Activated CD4-positive, CD25-positive, alpha-beta regulatory T cell treated with anti-CD3 and anti-CD28 coated beads, Interleukin-2, amount 50 U/mL, for 24 hours (primary cell): ENCODE data around the gene NUDT16.

Experiments
- ATAC-seq, 2 donors: fragments of 150-1000 bp; cut with Tn5 transposase; one replicate each; pipeline ENCODE4 v1.10.0; 2021; ENCODE audit warnings: mild to moderate bottlenecking in 1 of 2, moderate library complexity in 1 of 2

NUDT16 gene

DNA sequence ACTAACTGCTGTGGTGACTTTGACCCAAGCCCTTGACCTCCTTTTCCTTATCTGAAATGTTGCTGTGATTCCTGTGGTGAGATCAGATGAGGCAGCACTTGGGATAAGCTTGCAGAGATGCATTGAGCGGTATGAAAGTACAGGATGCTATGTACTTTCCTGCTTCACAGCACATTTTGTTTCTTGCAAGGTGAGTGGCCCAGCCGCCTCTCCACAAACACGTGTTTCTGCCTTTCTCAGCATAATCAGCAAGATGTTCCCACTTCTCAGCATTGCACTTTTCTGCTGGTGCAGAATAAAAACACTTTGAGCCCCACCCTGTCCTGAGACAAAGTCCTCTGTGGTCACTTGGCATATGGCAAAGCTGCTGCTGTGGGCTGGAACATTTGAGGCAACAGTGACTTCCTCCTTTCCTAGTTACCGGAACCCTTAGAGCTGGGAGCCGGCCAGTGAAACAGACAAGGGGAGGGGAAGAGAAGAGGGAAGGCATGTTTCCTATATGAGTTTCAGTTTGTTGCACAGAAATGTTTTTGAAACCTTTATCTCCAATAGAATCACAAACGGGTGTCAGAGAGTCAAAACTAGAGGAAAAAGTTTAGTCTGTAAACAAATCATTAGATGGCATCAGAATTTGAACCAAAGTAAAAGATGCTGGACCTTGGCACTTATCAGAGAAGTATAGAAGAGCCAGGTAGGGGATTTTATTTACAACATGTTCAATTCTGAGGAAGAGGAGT, 5.0 kb downstream of the NUDT16 start:
- no peak for ATAC-seq

DNA sequence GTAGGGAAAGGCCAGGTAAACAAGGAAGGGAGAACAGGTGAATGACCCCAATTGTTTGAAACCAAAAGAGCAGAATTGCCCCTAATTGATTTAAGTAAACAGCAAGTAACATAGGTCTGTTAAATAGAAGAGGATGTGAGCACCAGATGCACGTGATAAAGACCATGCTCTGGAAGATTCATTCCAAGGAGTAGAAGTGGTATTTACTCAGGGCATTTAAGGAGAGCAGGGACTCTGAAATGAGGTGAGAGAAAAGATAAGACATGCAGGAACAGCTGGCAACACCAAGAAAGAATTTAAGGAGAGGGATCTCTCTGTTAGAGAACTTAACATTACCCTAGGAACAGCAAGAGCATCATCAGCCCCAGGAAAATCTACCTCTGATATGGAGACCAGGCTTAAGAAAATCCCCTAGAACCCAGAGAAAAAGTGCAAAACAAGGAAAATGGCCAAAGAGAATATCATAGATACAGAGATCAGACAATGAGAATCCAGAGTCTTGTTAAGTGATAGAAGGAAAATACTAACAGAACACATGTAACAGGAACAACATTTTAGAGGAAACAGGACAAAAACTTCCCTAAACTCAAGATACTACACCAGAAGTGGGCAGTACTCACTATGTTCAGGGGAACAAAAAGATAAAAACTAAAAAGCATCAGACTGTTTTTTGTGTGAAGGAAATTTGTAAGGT, 6.4 kb downstream of the NUDT16 start:
- no peak for ATAC-seq

DNA sequence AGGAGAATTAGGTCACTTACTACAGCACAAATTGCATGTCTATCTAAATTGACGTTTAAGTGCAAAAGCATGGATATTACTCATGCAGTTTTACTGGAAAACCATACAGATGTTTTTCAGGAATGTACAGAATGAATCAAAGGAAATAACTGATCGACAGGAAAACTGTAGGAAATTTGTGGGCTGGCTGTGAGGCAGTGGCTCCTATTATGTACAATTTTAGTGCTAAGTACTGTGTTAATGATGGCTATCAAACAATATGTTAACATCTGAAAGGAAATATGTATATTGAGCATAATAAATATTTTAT, 6.9 kb downstream of the NUDT16 start:
- no peak for ATAC-seq

DNA sequence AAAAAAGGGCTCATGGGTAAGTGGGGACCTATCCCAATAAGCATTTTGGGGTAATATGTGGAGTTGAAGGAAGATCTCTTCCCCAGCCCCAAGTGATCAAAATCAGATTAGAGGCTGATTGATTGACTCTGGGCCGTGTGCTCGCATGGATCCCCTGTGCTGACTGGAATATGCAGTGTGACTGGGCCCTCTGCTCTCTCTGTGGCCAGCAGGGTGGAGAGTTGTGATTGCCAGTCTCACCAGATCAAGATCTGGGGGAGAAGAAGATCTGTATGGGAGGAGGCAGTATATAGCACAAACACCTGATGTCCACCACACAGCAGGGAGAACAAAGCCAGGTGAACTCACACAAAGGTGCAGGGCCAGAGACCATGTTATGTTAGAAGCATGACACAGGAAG, 8.8 kb downstream of the NUDT16 start:
- no peak for ATAC-seq

DNA sequence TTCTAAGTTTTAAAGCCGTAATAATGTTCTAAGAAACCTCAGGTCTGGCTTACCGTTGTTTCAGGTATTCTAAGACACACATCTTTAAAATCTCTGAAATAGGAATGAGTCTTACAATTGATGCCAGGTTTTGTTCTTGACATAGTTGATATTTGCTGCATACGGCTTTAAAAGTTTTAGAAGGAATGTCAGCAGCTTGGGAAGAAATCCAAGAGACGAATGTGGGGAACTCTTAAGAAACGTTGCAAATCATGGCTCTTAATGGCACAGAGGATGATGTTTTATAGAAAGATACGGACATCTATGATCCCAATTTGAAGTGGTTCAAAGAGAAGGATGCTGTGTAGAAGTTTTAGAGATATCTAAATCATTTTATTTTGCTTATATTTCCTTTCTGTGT, 11.5 kb downstream of the NUDT16 start:
- no peak for ATAC-seq

DNA sequence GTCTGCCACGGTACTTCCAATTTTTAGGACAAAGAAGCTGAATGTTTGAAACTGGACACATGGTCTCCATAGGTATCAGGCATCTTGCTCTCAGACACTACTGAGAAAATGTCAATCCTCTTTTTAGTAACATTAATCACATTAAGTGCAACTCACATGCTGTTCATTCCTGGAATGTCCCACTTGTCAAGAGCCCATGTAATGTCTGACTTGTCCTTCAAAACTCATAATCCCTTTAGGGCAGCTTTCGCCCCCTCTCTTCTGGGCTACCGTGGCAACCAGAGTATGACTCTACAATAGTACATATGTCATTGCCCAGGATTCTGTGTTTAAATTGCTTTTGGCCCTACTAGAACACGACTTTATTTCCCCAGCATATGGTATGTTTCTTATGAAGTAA, 12.3 kb downstream of the NUDT16 start:
- ATAC-seq, result no peak

DNA sequence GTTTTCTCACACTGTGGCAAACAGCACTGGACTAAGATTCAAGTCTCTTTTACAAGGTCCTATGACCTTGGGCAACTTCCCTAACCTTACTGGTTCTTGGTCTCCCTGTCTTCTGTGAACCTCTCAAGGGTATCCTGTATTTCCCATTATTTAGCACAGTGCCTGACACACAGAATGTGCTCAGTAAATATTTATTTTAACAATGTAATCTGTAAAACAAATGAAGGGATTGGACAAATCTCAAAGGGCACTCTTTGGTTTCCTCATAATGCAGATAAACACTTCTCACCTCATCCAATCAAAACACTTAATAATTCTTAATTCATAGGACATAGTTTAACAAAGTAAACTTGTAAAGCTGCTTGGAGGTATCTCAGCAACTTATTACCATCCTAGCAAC, 12.8 kb downstream of the NUDT16 start:
- ATAC-seq, result no peak

DNA sequence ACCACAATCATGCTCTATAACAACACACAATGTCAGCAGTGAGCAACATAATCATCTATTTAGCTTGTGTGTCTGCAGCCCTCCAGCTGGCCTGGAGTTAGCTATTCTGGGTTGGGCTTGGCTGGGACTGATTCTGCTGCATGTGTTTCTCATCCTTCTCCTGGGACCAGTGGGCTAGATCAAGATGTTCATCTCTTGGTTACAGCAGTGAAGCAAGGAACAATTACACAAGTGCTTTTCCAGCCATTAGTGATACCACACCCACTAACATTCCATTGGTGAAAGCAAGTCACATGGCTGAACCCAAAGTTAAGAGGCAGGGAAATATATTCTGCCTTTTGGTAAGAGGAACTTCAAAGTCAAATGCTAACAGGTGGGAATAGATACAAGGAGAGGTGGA, 14.6 kb downstream of the NUDT16 start:
- ATAC-seq, result no peak

DNA sequence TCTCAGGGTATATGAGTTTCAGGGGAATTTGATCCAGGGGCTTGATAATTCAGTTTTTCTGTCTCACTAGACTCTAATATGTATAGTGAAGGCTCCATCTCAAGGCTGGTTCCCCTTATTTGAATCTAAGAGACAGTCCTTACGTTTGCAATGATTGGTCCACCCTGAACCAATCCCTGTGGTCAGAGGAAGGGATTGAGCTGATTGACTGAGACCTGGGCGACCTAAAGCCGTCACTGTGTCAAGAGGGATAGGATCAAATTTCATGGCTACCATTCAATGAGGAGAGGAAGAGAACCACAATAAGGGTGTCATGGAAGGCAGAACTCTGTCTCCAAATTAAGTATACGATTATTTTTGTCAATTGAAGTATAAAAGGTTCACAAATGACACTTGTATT, 16.3 kb downstream of the NUDT16 start:
- ATAC-seq, result no peak

DNA sequence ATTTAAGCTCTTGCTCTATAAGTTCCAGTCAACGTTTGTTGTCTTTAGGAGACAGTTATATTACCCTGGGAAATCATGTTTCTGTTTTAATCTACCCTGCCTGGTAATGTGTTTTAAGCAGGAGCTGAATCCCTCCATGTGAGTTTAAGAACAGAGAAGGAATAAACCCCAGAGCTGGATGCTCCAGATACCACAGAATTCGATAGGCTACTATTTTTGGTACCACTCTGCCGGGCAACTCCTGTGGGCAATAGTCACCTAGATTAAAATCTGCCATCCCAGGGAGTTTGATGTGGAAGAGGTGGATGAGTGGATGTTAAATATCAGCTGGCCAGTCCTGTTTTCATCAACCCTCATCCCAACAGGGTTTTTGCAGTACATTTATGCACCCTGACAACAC, 20.4 kb downstream of the NUDT16 start:
- ATAC-seq, result no peak

DNA sequence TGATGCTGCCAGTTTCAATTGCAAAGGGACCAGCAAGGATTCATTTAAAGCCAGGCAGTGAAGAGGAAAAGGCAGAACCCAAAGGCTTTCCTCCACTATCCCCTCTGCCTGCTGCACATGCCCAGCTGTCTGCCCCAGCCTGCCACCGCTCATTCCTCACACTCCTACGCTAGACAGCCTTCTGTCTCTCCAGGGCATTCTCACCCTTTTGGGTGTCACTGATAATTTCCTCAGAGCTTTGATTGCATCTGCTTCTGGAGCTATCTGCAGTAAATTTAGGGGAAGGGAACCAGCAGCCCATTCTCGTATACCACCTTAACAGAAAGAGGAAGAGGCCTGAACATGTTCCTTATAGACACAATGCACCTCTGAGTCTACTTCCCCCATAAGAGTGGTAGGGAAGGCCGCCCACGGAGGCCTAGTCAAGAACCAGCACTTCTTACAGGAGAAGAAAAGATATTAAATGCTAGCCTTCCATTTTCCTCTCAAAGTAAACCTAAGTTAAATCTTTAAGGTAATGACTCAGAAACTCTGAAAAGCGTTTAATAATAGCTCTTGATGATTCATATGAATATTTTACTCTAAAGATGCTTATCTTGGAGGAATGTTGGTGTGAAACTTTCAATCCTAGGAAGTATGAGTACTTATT, 20.9 kb downstream of the NUDT16 start:
- no peak for ATAC-seq

DNA sequence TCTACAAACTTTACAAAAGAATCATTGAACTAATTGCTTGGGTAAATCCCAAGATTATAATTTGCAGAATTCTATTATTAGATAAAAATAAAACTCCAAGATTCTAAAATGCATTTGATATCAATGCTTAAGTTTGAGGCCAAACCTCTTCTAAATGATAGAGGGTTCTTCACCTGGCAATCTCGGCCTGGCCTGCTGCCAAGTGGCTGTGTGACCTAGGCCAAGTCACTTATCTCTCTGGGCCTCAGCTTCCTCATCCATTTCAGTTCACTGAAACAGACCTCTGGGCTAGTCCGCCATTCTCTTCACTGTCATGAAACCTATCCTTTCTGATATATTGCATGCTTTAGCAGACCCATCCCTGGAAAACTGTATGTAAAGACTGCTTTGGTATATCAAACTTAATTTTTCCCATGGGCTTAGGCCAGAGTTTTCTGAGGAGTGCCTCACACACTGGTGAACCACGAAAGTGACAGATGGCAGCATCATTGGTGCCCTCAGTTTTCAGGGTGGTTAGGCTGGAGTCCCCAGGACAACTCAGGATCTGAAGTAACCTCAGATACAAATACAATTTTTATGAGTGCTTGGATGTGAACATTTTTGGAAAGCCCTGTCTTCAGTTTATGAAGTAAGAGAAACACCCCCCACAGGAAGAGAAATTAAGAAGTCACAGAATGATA, 21.8 kb downstream of the NUDT16 start:
- no peak for ATAC-seq

DNA sequence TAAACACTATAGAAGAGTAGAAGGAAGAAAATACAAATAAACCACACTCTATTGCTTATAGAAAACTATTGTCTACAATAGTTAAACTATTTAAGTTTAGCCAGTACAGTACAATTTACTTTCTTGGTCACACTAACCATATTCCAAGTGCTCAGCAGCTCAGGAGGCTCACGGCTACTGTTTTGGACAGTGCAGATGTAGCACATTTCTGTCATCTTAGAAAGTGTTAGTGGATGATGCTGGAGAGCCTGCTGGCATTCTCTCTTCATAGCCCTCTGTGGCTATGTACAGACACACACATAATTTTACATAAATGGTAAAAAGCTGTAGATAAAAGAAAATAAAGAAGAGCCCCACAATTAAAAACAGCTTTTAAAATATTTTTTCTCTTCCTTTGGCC, 23.8 kb downstream of the NUDT16 start:
- ATAC-seq, result no peak

DNA sequence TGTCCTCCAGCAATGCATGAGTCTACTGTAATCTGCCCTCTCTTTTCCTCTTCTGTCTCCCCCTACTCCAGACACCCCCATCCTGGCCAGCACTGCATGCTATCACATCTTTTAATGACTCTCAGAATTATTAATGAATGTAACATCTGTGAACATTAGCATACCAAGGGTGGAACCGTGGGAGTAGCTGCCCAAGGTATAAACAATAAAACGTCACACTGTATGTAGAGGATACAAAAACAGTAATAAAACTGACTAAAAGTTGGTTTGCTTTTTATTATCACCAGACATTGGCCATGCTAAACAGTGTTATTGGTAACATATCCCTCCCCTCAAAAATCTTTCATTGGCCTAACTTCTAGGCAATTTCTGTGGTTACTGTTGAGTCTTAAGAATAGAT, 24.7 kb downstream of the NUDT16 start:
- no peak for ATAC-seq

DNA sequence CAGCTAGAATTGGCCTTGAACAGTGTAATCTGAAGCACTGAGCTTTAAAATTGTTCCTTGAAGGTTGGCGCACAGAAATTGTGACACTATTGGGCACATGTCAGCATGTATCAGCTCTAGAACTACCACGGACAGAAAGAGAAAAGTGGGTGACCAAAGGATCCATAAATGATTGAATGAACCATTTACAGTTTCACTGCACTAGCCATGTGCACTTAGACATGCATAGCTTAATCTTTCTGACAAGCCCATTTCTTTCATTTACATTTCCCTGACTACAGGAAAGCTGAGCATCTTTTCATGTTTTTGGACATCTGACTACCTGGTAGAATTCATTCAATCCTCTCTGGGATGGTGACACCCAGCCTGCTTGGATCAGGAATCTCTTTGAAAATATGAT, 36.2 kb downstream of the NUDT16 start:
- ATAC-seq, result no peak

DNA sequence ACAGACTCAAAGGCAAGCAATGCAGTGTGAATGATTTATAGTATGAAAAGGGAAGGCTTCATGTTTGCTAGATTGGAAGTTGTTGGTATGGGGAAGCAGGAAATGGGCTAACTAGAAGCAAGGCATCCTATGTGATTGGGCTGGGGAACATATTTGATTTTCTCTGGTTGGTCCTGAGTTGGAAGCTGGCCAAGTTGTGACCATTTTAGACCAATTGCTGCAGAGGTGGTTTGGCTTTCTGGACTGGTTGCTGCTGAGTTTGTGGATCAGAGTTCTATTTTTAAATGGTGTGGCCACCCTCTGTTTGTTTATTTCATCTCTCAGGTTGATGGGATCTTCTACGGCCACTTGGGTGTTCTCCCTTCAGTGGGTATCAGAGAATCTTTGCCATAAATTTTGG, 39.7 kb downstream of the NUDT16 start:
- ATAC-seq, result no peak

DNA sequence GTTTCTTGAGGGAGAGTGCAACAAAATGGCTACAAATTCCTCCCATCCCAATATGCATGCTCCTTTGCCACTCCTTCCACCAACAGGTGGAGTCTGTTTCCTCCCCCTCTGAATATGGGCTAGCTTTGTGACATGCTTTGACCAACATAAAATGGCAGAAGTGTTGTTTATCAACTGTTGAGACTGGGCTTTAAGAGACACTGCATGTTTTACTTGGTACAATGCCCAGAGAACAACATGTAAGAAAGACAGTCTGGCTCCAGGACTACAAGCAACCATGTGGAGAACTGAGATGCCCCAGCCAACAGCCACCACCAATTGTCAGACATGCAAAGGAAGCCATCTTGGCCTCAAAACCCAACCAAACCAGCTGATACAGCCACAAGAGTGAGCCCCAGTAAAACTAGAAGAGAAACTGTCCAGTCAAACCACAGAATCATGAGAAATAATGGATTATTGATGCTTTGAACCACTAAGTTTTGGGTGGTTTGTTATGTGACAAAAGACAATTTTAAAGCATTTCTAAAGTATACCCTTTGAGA, 40.5 kb downstream of the NUDT16 start:
- ATAC-seq, result no peak

DNA sequence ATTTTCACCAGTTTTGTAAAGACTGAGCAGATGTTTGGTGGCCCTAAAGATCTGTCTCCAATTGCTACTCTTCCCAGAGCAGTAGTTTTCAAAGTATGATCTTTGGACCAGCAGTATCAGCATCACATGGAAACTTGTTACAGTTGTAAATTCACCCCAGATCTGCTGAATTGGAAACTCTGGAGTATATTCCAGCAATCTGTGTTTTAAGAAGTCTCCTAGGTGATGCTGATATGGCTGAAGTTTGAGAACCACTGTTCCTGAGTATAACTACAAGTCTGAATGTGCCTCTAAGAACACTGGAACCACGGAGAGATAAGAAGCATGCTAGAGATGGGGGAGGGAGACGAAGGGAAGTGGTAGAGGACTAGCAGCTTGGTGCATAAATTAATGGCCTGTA, 45.7 kb downstream of the NUDT16 start:
- ATAC-seq, result no peak

DNA sequence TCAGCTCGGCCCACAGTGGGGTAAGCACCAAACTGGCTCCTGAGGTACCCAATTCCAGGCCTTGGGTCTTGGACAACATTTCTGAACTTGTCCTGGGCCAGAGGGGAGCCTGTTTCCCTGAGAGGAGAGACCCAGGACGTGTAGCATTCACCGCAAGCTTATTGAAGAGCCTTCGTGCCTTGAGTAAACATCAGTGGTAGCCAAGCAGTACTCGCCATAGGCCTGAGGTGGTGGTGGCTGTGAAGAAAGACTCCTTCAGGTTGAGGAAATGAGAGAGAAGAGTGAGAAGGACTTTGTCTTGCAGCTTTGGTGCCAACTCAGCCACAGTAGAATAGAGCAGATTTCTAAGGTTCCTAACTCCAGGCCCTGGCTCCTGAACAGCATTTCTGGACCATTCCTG, 50.2 kb downstream of the NUDT16 start:
- ATAC-seq, result no peak

DNA sequence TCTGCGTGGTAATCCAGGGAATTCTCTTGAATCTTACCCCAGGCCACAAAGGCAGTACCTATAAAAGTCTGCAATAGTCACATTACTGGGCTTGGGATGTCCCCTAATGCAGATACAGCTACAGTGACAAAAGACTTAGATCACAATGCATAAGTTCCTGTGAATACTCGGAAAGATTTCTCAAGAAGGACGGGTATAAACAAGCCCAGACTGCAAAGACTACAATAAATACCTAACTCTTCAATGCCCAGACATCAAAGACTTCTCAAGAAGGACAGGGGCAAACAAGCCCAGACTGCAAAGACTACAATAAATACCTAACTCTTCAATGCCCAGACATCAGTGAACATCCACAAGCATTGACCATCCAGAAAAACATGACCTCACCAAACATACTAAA, 50.9 kb downstream of the NUDT16 start:
- ATAC-seq, result no peak

DNA sequence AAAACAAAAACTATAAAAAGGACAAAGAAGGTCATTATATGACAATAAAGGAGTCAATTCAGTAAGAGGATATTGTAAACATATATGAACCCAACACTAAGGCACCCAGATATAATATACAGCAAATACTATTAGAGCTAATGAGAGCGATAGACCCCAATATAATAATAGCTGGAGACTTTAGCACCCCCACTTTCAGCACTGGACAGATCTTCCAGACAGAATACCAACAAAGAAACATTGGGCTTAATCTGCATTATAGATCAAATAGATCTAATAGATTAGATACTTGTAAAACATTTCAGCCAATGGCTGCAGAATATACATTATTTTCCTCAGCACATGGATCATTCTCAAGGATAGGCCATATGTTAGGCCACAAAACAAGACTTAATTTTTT, 53.4 kb downstream of the NUDT16 start:
- ATAC-seq, result no peak
